ENCODE results near the gene SLIT1.
"Not testable (repeated sequence)": the region's sequence is repeated elsewhere in the genome, so short reads cannot be mapped to it uniquely, and the experiment has no call there.

The SLIT1 gene

DNA sequence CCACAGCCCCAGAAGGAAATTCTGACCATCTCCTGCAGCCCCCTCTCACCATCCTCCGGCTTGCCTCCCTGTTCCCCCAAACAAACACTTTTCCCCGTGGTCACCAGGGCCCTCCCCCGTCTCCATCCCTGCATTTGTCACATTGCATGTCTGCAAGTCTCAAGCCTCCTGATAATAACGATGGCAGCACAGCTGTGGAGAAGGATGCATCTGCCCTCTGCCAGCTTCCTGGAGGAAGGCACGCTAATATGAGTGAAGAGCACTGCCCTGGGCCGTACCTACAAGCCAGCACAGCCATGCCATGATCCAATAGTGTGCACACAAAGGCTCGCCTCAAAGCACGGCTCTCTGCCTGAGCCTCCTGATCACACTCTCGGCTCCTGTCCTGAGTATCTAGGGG, 98.5 kb downstream of the SLIT1 start:
- H3K4me3 ChIP-seq (ENCODE audit: low read depth, low read length): no peak overlapping the region

GRCh38 chr10:97086530-97086929, 99.2 kb downstream of the SLIT1 start:
- no peak overlapping the region for H3K4me3 ChIP-seq (ENCODE audit: low read depth, low read length)

GRCh38 chr10:97083228-97083829, 102.4 kb downstream of the SLIT1 start:
- H3K4me3 ChIP-seq (ENCODE audit: low read depth, low read length): no peak overlapping the region

GRCh38 chr10:97082575-97082974, 103.2 kb downstream of the SLIT1 start:
- not testable (repeated sequence) for H3K4me3 ChIP-seq (ENCODE audit: low read depth, low read length)

GRCh38 chr10:97081621-97082235, 104.0 kb downstream of the SLIT1 start:
- no peak overlapping the region for H3K4me3 ChIP-seq (ENCODE audit: low read depth, low read length)

DNA sequence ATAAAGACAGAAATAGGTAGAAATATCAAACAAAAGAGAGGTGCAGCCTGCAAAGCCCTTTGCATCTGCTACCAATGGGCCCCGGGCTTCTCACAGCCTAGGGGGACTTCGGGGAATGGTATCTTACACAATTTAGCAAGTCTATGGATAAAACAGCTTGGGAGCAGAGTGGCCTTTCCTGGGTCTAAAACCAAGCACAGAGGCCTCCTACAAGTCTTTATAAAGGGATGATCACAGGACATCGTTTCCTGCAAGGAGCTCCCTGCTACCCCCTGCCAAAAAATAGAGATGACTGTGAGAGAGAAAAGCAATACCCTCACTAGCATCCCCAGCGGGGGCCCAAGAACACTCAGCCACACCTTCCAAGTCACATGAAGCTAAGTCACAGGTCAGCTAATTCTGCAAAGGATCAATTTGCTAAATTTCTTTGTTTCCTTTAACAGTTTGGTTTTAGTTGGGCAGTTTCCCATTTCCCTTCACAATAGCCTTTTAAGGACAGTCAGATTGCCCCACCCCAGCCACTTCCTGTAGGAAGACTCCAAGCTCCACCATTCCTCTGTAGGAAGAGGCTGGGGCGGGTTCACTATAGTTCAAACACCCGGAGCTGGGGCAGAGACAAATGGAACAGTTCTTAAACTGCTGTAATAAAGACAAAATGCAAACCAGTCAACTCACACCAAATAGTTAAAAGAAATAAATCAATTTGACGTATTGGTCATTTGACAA, 105.5 kb downstream of the SLIT1 start:
- no peak overlapping the region for H3K4me3 ChIP-seq (ENCODE audit: low read depth, low read length)

DNA sequence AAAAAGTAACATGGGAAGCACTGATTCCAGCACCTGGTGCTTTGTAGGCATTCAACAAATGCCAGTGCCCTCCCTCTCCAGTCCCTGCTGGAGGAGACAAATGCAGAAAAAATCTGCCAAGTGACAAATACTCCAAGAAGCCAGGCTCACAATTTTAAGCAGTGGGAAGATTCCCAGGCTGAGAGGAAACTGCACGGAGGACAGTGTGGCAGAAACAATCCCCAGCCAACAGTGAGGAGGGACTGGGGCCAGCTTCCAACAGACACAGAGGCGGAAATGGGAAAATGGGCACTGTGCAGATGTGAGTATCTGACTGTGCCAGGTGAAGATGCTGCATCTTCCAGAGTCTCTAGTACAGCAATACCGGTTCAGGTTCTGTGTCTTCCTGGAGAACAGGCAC, 106.3 kb downstream of the SLIT1 start:
- no peak overlapping the region for H3K4me3 ChIP-seq (ENCODE audit: low read depth, low read length)

GRCh38 chr10:97078938-97079445, 106.8 kb downstream of the SLIT1 start:
- H3K4me3 ChIP-seq (ENCODE audit: low read depth, low read length): no peak overlapping the region

DNA sequence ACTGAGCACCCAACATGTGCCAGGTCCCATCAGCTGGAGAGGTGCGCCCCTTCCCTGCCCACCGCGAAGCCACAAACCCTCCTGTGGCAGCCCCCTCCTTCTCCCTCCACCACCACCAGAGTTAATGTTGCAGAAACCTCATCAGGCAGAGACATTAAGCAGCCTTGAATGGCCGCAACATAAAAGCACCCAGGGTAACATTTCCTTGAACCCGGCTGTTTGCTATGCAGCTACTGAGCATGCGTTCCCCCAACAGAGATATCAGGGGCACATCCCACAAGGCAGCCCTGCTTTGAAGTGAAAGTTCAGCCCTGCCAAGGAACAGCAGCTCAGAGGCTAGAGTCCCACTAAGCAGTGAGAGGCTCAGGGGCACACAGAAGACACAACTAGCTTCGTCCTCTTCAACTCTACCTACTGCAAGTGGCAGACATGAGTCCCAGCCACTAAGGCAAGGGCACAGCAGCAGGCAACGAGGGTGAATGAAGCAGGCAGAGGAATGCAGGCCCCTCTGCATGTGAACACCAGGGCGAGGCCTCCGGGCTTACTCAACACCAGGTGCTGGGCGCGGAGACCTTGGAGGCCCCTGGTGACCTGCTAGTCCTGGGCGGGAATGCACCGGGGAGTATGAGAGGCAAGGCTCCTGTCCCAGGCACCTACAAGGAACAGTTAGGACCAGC, 107.4 kb downstream of the SLIT1 start:
- no peak overlapping the region for H3K4me3 ChIP-seq (ENCODE audit: low read depth, low read length)

DNA sequence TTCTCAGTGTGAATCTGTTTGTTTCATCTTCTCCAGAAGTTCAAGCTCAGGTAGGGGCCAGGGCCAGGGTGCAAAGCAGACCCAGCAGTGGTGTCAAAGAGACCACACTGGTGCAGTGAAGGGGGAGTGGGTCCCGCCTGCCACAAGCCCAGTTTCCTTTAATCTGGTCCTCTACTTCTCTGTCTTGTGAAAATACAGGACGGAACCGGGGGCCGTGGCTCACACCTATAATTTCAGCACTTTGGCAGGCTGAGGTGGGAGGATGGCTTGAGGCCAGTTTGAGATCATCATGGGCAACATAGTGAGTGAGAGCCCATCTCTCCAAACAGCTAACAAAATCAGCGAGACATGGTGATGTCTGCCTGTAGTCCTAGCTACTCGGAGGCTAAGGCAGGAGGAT, 109.0 kb downstream of the SLIT1 start:
- H3K4me3 ChIP-seq (ENCODE audit: low read depth, low read length): no peak overlapping the region

GRCh38 chr10:97075961-97076525, 109.7 kb downstream of the SLIT1 start:
- no peak overlapping the region for H3K4me3 ChIP-seq (ENCODE audit: low read depth, low read length)

GRCh38 chr10:97075421-97075820, 110.3 kb downstream of the SLIT1 start:
- no peak overlapping the region for H3K4me3 ChIP-seq (ENCODE audit: low read depth, low read length)

DNA sequence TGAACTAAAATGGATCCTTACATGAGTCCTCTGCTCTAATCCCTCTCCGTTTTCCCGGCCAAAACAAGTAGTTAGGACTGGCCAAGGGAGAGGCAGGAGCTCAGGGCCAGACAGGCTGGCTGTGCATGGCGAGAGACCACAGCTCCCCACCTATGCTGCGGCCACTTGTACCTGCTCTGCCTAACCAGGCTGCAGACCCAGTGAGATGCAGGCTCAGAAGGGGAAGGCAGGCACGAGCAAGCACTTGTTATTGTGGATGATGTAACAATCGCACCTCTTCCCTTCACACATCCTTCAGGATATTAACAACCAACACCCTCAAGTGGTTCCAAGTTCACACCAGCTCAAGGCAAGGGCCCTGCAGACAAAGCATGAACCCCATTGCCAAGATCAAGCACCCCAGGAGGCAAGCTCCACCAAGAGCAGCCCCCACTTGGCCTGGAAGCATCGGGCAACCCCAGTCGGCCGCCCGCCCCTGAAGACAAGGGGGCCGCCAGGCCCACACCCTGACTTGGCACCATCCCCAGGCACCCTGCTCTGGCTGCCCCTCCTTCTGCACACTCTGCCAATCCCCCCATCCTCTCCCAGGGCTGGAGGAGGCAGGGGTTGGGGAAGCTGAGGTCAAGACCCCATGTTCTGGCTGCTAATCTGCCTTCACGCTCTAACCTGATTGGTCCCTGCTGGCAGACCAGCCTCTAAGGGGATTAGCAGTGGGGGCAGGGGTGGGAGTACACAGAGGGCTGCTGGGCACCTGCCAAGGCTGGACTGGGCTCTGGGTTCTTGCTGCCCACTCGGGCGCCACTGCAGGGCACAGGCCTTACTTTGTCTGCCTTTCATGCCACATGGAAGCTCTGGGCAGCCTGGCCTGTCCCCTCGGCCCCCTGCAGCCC, 111.3 kb downstream of the SLIT1 start:
- no peak overlapping the region for H3K4me3 ChIP-seq (ENCODE audit: low read depth, low read length)

- H3K4me3 ChIP-seq (ENCODE audit: low read depth, low read length): no peak overlapping the region
Observed at GRCh38 chr10:97072851-97073665, 112.7 kb downstream of the SLIT1 start.

DNA sequence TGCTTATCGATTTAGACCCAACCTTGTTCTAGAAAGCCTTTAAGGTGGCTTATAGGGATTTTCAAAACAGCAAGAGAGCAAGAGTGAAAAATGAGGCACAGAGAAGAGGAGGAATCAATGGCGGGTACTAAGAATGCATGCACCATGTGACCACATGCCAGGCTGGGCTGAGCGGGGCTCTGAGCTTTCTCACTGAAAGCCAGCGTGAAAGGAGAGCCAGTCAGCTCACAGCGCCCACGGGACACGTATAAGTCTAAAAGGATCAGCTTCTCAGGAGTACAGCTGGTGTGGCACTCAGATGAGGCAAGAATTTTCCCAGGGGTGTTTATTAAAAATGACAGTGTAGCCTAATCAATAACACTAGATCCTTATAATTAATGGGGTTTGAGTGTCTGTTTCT, 114.3 kb downstream of the SLIT1 start:
- no peak overlapping the region for H3K4me3 ChIP-seq (ENCODE audit: low read depth, low read length)

- H3K4me3 ChIP-seq (ENCODE audit: low read depth, low read length): no peak overlapping the region
Observed at GRCh38 chr10:97069576-97070362, 116.0 kb downstream of the SLIT1 start.

DNA sequence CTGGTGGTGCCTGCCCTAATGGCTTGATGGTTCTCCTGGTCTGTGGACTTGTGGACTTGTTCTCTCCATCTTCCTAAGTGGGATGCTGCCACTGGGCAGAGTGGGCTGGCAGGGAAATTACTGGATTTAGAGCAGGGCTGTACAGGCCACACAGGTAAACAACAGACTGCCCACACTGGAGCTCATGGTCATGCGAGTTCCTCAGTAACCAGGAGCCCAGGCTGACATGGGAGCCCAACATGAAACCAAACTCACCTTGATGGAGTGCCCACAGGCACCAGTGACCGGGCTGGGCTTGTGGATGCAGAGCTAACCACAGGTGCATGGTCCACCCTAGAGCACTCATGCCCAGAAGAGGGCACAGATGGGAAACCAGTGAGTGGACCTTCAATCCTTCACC, 116.7 kb downstream of the SLIT1 start:
- H3K4me3 ChIP-seq (ENCODE audit: low read depth, low read length): no peak overlapping the region

DNA sequence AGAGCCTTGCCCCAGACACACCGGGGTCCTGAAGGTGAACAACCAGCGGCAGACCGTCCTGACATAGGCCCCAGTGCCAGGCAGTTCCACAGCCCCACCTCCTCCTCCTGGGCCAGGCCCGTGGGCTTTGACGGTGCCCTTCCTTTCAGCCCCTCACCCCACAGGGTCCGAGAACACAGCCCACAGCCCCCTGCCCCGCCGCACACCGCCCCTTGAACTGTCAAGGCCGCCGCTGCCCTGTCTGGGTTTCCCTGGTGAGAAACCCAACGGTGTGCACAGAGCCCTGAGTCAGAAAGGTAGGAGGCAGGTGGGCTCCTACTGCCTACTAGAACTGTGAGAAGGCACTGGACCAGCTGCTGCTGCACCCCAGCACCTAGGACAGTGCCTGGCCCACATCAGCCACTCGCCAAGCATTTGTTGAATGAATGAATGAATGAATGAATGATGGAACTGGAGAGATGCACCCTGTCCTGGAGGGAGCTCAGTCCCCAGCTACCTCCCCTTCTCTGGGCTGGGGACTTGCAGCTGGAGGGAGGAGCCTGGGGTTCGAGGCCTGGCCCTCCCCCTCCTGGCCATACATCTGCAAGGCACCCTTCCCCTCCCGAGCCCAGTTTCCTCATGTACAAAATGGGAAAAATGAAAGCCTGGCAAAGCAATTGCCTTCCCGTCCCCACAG, 117.9 kb downstream of the SLIT1 start:
- H3K4me3 ChIP-seq (ENCODE audit: low read depth, low read length): no peak overlapping the region
